Small intestine (tissue), 7 donors: ENCODE measurements around the gene BDP1. TPM values are rescaled to one million over a fixed set of nuclear protein-coding genes. Genes with fewer than 3 reads are reported as not detected.
"Not testable (repeated sequence)": the region's sequence is repeated elsewhere in the genome, so short reads cannot be mapped to it uniquely, and the experiment has no call there.

Experiments used
- DNase-seq, 2 donors: peaks; one replicate each; pipeline versions ENCODE4 v3.0.0 to v3.0.0-alpha.2; 2013
- FAIRE-seq: peaks from 2 replicates; lab custom pipeline; 2012; peaks lifted over from hg19 to GRCh38; lab: Jason Lieb, UNC
- H3K27ac ChIP-seq, 3 donors: one replicate each; pipeline ENCODE4 v1.5.1; 2013; ENCODE audit warnings: low read length in 2 of 3, mild to moderate bottlenecking in 2 of 3, control low read depth in 1 of 3, inconsistent platforms in 1 of 3, low read depth in 1 of 3, moderate library complexity in 1 of 3
- H3K27me3 ChIP-seq, 3 donors: one replicate each; pipeline ENCODE4 v1.6.1; 2013; ENCODE audit warnings: low read length in 3 of 3, inconsistent platforms in 1 of 3; ENCODE audit not compliant: control insufficient read depth in 3 of 3, insufficient read depth in 3 of 3
- H3K36me3 ChIP-seq, 3 donors: one replicate each; pipeline ENCODE4 v1.6.1; 2013; ENCODE audit warnings: low read length in 3 of 3, inconsistent platforms in 1 of 3, low read depth in 1 of 3, mild to moderate bottlenecking in 1 of 3, moderate library complexity in 1 of 3; ENCODE audit not compliant: control insufficient read depth in 3 of 3, insufficient read depth in 2 of 3
- H3K4me1 ChIP-seq, 3 donors: one replicate each; pipeline ENCODE4 v1.6.1; 2013; ENCODE audit warnings: low read length in 2 of 3, inconsistent platforms in 1 of 3, low read depth in 1 of 3, mild to moderate bottlenecking in 1 of 3, moderate library complexity in 1 of 3; ENCODE audit not compliant: control insufficient read depth in 3 of 3, insufficient read depth in 2 of 3
- H3K4me3 ChIP-seq, 3 donors: one replicate each; pipeline ENCODE4 v1.5.1; 2013; ENCODE audit warnings: low read length in 3 of 3, control low read depth in 1 of 3, inconsistent platforms in 1 of 3, low read depth in 1 of 3, mild to moderate bottlenecking in 1 of 3, moderate library complexity in 1 of 3
- H3K9me3 ChIP-seq, 2 donors: one replicate each; pipeline ENCODE4 v1.6.1; 2013; ENCODE audit warnings: low read depth in 1 of 2, low read length in 1 of 2; ENCODE audit not compliant: control insufficient read depth in 2 of 2, insufficient read depth in 1 of 2
- WGBS, 3 donors: extraction: QIAGEN DNeasy Blood & Tissue Kit; methylation state at CpG; one replicate each; pipeline ENCODE4 v1.1.7; 2013; 5-methylcytosine and 5-hydroxymethylcytosine counted together
- polyA plus RNA-seq, 4 donors: library from polyadenylated mRNA; stranded (reverse) in 3 of 4; unstranded in 1 of 4; fragments of 200-250 nt in 3 of 4; fragments of 120-200 nt in 1 of 4; gene quantifications; one replicate each; pipeline versions ENCODE4 v1.2.1 to v1.2.3, GENCODE V29; 2013
- donor health status: healthy with polysubstance abuse.
- donor health status: control.
- donor health status: control.
- donor health status: Bipolar disorder and iron deficiency.
- donor health status: healthy.

Gene BDP1
- polyA plus RNA-seq, 4 donors, result 5.7 to 22.8 (median 8.2) TPM

GRCh38 chr5:71577839-71578238 lies 122.4 kb downstream of the BDP1 start:
- H3K9me3 ChIP-seq, H3K36me3 ChIP-seq, H3K4me3 ChIP-seq, FAIRE-seq, H3K27ac ChIP-seq, DNase-seq, H3K4me1 ChIP-seq, H3K27me3 ChIP-seq: not testable (repeated sequence)
- WGBS, 3 donors, result 87 to 96% (median 93%) methylated on average over 6 of the region's 6 CpGs

- WGBS, 3 donors, result 78 to 88% (median 84%) methylated on average over 4 of the region's 4 CpGs
- H3K4me3 ChIP-seq, result no peak overlapping the region
- no peak overlapping the region for H3K27ac ChIP-seq
- peaks cover 0 to 4% (median 0%) of the 10 kb centered on the region in 3 donors for H3K36me3 ChIP-seq
- no peaks in the 10 kb centered on the region for H3K27me3 ChIP-seq
- FAIRE-seq (no peak), DNase-seq (no peak)
- H3K9me3 ChIP-seq, result no peaks in the 10 kb centered on the region
- no peaks in the 10 kb centered on the region for H3K4me1 ChIP-seq
Observed at GRCh38 chr5:71582945-71583584, 127.6 kb downstream of the BDP1 start.

DNA sequence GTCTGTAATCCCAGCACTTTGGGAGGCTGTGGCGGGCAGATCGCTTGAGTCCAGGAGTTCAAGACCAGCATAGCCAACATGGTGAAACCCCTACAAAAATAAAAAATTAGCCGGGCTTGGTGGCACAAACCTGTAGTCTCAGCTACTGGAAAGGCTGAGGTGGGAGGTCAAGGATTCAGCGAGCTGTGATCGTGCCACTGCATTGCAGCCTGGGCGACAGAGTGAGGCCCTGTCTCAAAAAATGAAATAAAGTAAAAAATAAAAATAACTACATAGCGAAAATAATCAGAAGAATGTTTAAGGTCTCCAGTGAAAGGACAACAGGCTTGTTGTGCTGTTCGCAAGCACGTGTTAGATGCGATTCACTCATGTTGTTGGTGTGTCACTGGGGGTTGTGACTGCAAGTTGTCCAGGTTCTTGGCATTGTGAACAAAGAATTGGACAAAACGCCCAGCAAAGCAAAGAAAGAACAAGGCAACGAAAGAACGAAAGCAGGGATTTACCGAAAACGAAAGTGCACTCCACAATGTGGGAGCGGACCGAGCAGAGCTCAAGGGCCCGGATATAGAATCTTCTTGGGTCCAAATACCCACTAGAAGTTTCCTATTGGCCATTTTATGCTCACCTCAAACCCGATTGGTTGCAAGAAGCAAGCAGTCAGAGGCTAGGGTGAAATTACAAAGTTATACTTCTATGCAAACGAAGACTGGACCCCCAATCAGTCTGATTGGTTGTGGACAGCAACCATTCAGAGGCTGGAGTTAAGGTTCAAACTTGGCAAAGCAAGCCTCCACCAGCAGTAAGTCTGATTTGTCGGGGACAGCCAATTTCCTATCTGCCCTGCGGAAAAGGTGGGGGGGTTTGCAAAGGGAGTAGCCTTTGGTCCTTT lies 130.8 kb downstream of the BDP1 start:
- Histone ChIP-seq H3K9me3 (no peaks in the 10 kb centered on the region), H3K4me1 (peaks cover 0 to 8% (median 6%) of the 10 kb centered on the region in 3 donors), H3K27me3 (no peaks in the 10 kb centered on the region), H3K36me3 (no peaks in the 10 kb centered on the region), H3K27ac (peak overlapping the region; percentile 74 to 86 (median 85)), H3K4me3 (peak overlapping the region; percentile 48 to 76 (median 66))
- FAIRE-seq (no peak), DNase-seq (no peak)
- WGBS, 3 donors, result 79 to 83% (median 83%) methylated on average over 22 of the region's 22 CpGs

DNA sequence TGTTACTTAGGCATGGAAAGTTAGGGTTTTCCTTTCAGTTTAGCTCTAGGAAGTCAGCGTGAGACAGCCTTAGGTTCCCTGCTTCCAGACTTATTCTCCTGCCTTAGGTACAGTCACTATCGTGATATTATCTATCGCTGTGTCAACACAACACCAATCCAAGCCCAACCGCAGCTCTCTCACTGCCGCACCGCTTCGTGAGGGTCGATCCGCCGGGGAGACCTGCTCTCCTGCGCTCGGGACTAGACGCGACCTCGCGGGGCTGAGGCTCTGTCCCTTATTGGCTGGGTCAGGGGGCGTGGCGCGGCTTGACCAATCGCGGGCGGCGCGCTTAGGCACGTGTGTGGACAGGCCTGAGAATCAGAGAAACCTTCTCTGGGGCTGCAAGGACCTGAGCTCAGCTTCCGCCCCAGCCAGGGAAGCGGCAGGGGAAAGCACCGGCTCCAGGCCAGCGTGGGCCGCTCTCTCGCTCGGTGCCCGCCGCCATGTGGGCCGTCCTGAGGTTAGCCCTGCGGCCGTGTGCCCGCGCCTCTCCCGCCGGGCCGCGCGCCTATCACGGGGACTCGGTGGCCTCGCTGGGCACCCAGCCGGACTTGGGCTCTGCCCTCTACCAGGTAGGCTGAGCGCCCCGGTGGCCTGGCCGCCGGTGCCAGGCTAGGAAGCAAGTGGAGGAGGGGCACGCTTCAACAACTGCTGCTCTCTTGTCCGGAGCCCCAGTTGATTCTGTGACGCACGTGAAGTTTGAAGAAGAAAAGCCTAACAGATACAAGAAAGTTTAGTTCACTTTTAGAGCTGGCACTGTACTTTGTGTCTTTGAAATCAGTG lies 131.7 kb downstream of the BDP1 start, which contains the start of gene MCCC2:
TSS of gene MCCC2 (plus strand) at position 400 of the 825 bp plus-strand sequence. CDS start at position 486, 86 bp downstream.
- Histone ChIP-seq H3K9me3 (no peaks in the 10 kb centered on the region), H3K36me3 (peaks cover 0 to 3% (median 0%) of the 10 kb centered on the region in 3 donors), H3K27me3 (no peaks in the 10 kb centered on the region), H3K27ac (peak within 1 kb of the TSS; percentile 74 to 86 (median 85)), H3K4me1 (peaks cover 0 to 8% (median 6%) of the 10 kb centered on the region in 3 donors), H3K4me3 (peak within 1 kb of the TSS; percentile 66 to 89 (median 76))
- DNase-seq, result peak; percentile 98
- no peak for FAIRE-seq
- WGBS, 3 donors, result 0 to 1% (median 0%) methylated on average over 47 to 56 of the region's 56 CpGs

GRCh38 chr5:71587766-71588532 lies 132.5 kb downstream of the BDP1 start:
- Histone ChIP-seq H3K9me3 (no peaks in the 10 kb centered on the region), H3K36me3 (peaks cover 0 to 3% (median 0%) of the 10 kb centered on the region in 3 donors), H3K4me1 (peaks cover 0 to 8% (median 6%) of the 10 kb centered on the region in 3 donors), H3K27me3 (no peaks in the 10 kb centered on the region), H3K27ac (peak overlapping the region; percentile 74 to 86 (median 85)), H3K4me3 (peak overlapping the region; percentile 66 to 89 (median 76))
- no peak for DNase-seq
- WGBS, 3 donors, result 51 to 58% (median 54%) methylated on average over 19 of the region's 19 CpGs
- FAIRE-seq, result no peak

GRCh38 chr5:71588533-71588885 lies 133.1 kb downstream of the BDP1 start:
- no peak for DNase-seq
- no peaks in the 10 kb centered on the region for H3K27me3 ChIP-seq
- H3K4me1 ChIP-seq, result peaks cover 0 to 8% (median 6%) of the 10 kb centered on the region in 3 donors
- H3K9me3 ChIP-seq, result no peaks in the 10 kb centered on the region
- WGBS, 3 donors, result 88 to 96% (median 91%) methylated on average over 2 of the region's 2 CpGs
- no peak overlapping the region for H3K4me3 ChIP-seq
- peaks cover 0 to 6% (median 0%) of the 10 kb centered on the region in 3 donors for H3K36me3 ChIP-seq
- no peak for FAIRE-seq
- H3K27ac ChIP-seq, result no peak overlapping the region

- Histone ChIP-seq H3K27ac (no peak overlapping the region), H3K36me3 (peaks cover 0 to 14% (median 2%) of the 10 kb centered on the region in 3 donors), H3K27me3 (no peaks in the 10 kb centered on the region), H3K9me3 (no peaks in the 10 kb centered on the region), H3K4me3 (no peak overlapping the region), H3K4me1 (peaks cover 0 to 8% (median 6%) of the 10 kb centered on the region in 3 donors)
- no peak for FAIRE-seq
- WGBS, 3 donors, result 38 to 53% (median 39%) methylated on average over 2 of the region's 2 CpGs
- no peak for DNase-seq
Observed at GRCh38 chr5:71589903-71590302, 134.5 kb downstream of the BDP1 start.
